ENCODE measurements around the gene CDC42. TPM values are rescaled to one million over a fixed set of nuclear protein-coding genes. Genes with fewer than 3 reads are reported as not detected.

The CDC42 gene
- total and polyA plus RNA-seq, 9 of the 15 experiments (the other 6 are each of a cell fraction or from before 2014, with no cell fraction given), result 186 to 398 (median 325) TPM

- TF ChIP-seq E2F8 (IDR thresholded peaks at IDR 0.05; ENCODE audit: low read depth, partially characterized antibody) (peak; percentile 81), ZNF764 (CRISPR knock-in tag; IDR thresholded peaks at IDR 0.05; ENCODE audit: low read depth) (no peak; the same call in 1 of the 2 replicates), RFX7 (CRISPR knock-in tag; IDR thresholded peaks at IDR 0.05) (no peak), PPARD (CRISPR knock-in tag; IDR thresholded peaks at IDR 0.05) (no peak), CXXC5 (CRISPR knock-in tag; IDR thresholded peaks at IDR 0.05) (peak; percentile 59; the same call in 1 of the 2 replicates), KLF13 (tag; IDR thresholded peaks at IDR 0.05; ENCODE audit: borderline replicate concordance, low read depth) (peak; percentile 77; the same call in 1 of the 2 replicates), ZNF165 (CRISPR knock-in tag; IDR thresholded peaks at IDR 0.05; ENCODE audit: borderline replicate concordance) (0 out of 2 replicates have a peak, but pooled peaks have one; percentile 66), STAT5A (IDR thresholded peaks at IDR 0.05; ENCODE audit: borderline replicate concordance, low read length) (no peak), NBN (IDR thresholded peaks at IDR 0.05; ENCODE audit: low read depth) (peak; percentile 96), ZNF609 (CRISPR knock-in tag; IDR thresholded peaks at IDR 0.05; ENCODE audit: borderline replicate concordance) (peak; percentile 93; the same call in 1 of the 2 replicates), ARID3B (CRISPR knock-in tag; IDR thresholded peaks at IDR 0.05; ENCODE audit: borderline replicate concordance) (peak; percentile 55; the same call in 1 of the 2 replicates), CHCHD3 (CRISPR knock-in tag; IDR thresholded peaks at IDR 0.05) (0 out of 2 replicates have a peak, but pooled peaks have one; percentile 8), NR0B1 (IDR thresholded peaks at IDR 0.05; ENCODE audit: partially characterized antibody) (no peak), SMARCC2 (IDR thresholded peaks at IDR 0.05; ENCODE audit: low read depth) (no peak; the same call in 1 of the 2 replicates), FOXP1 (CRISPR knock-in tag; IDR thresholded peaks at IDR 0.05) (peak; percentile 85; the same call in 1 of the 2 replicates)
Measured at GRCh38 chr1:22025368-22026155, 26.9 kb upstream of the CDC42 start (continued).
